ENCODE data around the gene DNAJB12. TPM values are rescaled to one million over a fixed set of nuclear protein-coding genes. Genes with fewer than 3 reads are reported as not detected.
A peak's percentile ranks its signal among the peaks of the same experiment; 100 is the strongest.

Gene DNAJB12
- total and polyA plus RNA-seq, 10 of the 15 experiments (the other 5 are each of a cell fraction or from before 2014, with no cell fraction given): 4.6 to 31.6 (median 18.8) TPM

DNA sequence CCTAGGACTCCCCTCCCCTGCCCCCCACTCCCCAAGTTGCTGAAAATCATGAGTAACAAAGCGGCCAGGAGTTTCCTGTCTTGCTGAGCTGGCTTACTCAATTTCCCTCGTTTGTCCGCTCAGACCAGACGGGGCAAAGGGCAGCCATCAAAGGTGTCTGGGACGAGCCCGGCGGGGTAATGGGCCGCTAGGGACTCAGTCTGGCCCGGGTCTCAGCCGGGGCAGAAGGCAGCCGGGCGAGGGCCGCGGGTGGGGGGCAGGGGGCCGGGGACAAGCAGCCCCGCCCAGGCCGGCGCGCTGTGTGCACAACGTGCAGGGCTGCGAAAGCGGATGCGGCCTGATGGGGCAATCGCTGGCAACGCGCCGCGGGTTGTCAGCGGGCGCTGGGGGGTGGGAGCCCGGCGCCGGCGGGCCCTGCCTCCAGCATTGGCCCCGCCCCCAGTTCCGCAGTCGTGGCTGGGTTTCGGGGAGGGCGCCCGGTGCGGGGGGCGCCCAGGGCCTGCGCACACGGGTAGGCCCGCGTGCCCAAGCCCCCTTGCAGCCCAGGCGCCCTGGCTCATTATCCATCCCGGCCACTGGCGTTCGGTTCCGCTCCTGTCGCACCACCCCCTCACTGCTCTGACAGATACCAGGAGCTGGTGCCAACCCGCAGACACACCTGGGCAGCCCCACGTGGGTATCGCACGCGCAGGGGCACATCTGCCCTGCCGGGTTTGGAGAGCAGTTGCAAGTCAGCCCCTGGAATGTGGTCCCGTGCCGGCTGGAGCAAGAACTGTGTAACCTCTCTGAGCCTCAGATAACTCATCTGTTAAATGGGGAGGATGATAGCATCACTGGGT, 35.1 kb downstream of the DNAJB12 start (continued):
- TF ChIP-seq CUX1 (IDR thresholded peaks at IDR 0.05; ENCODE audit: insufficient replicate concordance, low read depth, low read length): no peak
- peak; percentile 77 for TF ChIP-seq CHD2 (IDR thresholded peaks at IDR 0.05; ENCODE audit: borderline replicate concordance, low read depth, low read length)
- peak; percentile 84 for TF ChIP-seq POLR2A (IDR thresholded peaks at IDR 0.05; ENCODE audit: low read depth, low read length)
- peak; percentile 46 for TF ChIP-seq MEF2B (IDR thresholded peaks at IDR 0.05; ENCODE audit: partially characterized antibody, poor library complexity, severe bottlenecking)
- 0 out of 2 replicates have a peak, but pooled peaks have one; percentile 37 for TF ChIP-seq RCOR1 (conservative IDR thresholded peaks at IDR 0.05; ENCODE audit: low read depth, low read length)
- peak; percentile 89 for TF ChIP-seq IKZF1 (conservative IDR thresholded peaks at IDR 0.05)
- TF ChIP-seq CREB1 (IDR thresholded peaks at IDR 0.05; ENCODE audit: low read depth): peak; percentile 63
- 0 out of 4 replicates have a peak, but pooled peaks of 1 of the 2 experiments have one; percentile 59 for TF ChIP-seq EP300 (IDR thresholded peaks at IDR 0.05; ENCODE audit: borderline replicate concordance in 1 of 2, control insufficient read depth in 1 of 2, low read depth in 2 of 2, low read length in 2 of 2)
- TF ChIP-seq, protein P1, sequence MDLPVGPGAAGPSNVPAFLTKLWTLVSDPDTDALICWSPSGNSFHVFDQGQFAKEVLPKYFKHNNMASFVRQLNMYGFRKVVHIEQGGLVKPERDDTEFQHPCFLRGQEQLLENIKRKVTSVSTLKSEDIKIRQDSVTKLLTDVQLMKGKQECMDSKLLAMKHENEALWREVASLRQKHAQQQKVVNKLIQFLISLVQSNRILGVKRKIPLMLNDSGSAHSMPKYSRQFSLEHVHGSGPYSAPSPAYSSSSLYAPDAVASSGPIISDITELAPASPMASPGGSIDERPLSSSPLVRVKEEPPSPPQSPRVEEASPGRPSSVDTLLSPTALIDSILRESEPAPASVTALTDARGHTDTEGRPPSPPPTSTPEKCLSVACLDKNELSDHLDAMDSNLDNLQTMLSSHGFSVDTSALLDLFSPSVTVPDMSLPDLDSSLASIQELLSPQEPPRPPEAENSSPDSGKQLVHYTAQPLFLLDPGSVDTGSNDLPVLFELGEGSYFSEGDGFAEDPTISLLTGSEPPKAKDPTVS (IDR thresholded peaks at IDR 0.05; ENCODE audit: low read depth, low read length): no peak
- TF ChIP-seq, protein P2, sequence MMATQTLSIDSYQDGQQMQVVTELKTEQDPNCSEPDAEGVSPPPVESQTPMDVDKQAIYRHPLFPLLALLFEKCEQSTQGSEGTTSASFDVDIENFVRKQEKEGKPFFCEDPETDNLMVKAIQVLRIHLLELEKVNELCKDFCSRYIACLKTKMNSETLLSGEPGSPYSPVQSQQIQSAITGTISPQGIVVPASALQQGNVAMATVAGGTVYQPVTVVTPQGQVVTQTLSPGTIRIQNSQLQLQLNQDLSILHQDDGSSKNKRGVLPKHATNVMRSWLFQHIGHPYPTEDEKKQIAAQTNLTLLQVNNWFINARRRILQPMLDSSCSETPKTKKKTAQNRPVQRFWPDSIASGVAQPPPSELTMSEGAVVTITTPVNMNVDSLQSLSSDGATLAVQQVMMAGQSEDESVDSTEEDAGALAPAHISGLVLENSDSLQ (IDR thresholded peaks at IDR 0.05): peak; percentile 35
- TF ChIP-seq, protein P3, sequence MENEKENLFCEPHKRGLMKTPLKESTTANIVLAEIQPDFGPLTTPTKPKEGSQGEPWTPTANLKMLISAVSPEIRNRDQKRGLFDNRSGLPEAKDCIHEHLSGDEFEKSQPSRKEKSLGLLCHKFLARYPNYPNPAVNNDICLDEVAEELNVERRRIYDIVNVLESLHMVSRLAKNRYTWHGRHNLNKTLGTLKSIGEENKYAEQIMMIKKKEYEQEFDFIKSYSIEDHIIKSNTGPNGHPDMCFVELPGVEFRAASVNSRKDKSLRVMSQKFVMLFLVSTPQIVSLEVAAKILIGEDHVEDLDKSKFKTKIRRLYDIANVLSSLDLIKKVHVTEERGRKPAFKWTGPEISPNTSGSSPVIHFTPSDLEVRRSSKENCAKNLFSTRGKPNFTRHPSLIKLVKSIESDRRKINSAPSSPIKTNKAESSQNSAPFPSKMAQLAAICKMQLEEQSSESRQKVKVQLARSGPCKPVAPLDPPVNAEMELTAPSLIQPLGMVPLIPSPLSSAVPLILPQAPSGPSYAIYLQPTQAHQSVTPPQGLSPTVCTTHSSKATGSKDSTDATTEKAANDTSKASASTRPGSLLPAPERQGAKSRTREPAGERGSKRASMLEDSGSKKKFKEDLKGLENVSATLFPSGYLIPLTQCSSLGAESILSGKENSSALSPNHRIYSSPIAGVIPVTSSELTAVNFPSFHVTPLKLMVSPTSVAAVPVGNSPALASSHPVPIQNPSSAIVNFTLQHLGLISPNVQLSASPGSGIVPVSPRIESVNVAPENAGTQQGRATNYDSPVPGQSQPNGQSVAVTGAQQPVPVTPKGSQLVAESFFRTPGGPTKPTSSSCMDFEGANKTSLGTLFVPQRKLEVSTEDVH (IDR thresholded peaks at IDR 0.05; ENCODE audit: low read depth, partially characterized antibody): no peak

Measured in GM12878 (cell line).